Caki2 (cell line): ENCODE measurements around the gene CFAP73. TPM values are rescaled to one million over a fixed set of nuclear protein-coding genes. Genes with fewer than 3 reads are reported as not detected.

Source experiments
- DNase-seq: peaks from one replicate; pipeline ENCODE4 v3.0.0-alpha.2; 2015; ENCODE audit warnings: low read depth
- in situ Hi-C: cut with HindIII; loops from 2 replicates; pipeline ENCODE4 v1.10.0; 2016; ENCODE audit warnings: low sequenced_read_pairs, low pct_unique_long_range_greater_than_20kb, mixed read lengths
- total RNA-seq: library from RNA; depleted of rRNA; stranded (reverse); fragments of >200 nt; shearing (Covaris generic); gene quantifications from 2 replicates; pipeline ENCODE4 v1.2.3, GENCODE V29; 2014; ENCODE audit warnings: low replicate concordance; rRNA removed

Gene CFAP73
- total RNA-seq: 5.4 and 6.2 TPM in 2 replicates

DNA sequence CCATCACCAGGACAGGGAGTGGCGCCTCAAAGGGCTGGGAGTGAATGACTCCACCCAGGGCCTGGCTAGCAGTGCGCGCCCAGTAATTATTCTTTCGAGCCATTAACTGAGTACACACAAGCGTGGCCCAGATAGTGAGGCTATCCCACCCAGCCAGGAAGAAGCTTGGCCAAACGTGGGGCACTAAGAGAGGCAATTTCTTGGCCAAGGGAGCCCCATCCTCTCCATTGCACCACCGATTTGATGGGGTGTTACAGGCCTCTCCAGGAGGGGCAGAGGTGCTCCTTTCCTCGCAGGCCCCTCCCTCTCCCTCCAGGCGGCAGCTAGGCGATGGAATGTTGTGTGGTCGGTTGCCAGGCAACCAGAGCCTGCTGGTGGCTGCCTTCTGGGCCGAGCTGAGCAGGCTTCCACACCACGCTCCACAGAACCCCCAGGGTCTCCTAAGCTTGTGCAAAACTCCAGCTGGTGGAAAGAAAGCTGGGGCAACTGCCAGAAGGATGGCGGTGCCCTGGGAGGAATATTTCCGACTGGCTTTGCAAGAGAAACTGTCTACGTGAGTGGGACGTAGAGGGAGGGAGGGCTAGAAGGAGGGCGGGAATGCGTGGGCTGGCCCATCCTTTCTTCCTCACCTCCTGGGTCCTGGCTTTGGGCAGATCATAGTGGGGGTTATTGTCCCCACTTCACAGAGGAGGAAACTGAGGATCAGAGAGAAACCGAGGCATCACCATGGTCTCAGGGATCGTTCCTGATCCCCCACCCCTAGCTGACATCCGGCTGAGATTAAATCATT, at the start of gene CFAP73:
CFAP73 (plus strand) TSS at position 364 of the 790 bp plus-strand sequence; CDS start at position 498, 134 bp downstream.
- DNase-seq: peak; percentile 94
- in situ Hi-C loops: no loop called here

DNA sequence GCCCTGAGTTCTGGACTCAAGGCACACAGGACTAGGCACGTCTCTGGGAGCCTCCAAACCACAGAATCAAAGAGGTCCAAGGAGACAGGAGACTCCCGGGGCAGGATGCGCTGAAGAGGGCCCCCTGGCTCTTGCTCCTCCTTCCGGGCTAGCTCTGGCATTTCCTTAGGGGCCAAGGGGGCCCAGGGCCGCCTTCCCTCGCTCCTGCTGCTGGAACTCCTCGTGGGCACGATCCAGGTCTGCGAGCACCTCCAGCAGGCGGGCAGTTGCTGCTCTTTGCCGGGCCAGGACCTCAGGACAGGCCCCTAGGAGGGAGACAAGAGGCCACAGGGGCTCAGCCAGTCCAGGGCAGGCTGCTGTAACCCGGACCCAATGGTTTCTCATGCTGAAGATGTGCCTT, 49.8 kb upstream of the CFAP73 start:
- no peak for DNase-seq
- in situ Hi-C loops: no loop called here

DNA sequence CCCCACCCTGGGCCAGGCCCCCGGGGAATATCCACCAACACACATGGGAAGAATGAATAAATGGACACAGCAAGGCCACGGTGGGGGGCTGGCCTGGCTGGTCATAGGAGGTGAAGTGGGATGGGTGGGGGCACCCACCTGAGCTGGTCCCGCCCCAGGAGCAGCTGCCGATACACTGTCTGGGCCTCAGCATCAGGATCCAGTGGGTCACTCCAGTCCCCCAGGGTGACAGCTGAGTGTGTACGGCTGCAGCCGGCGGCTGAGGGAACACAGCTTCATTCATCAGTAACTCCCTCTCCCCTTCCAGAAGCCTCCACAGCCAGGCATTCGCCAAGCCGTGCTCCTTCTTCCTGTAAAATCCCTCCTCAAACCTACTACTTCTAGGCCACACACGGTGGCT, 47.8 kb upstream of the CFAP73 start:
- in situ Hi-C loops: no loop called here
- DNase-seq: no peak

DNA sequence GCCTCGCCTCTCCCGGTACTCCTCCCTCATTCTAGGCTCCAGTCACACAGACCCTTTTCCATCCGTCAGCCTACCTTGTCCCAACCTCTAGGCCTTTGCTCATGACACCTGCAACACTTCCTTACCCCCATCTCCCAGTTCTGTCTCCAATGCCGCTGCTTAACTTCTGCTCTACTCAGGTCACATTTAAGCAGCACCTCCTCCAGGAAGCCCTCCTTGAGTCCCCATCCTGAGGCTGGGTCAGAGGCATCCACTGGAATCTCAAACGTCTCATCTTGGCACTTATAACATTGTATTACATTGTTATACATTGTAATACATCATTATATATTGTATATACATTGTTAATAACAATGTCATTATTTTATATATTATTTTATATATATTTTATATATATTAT, 46.7 kb upstream of the CFAP73 start:
- in situ Hi-C loops: no loop called here
- no peak for DNase-seq

DNA sequence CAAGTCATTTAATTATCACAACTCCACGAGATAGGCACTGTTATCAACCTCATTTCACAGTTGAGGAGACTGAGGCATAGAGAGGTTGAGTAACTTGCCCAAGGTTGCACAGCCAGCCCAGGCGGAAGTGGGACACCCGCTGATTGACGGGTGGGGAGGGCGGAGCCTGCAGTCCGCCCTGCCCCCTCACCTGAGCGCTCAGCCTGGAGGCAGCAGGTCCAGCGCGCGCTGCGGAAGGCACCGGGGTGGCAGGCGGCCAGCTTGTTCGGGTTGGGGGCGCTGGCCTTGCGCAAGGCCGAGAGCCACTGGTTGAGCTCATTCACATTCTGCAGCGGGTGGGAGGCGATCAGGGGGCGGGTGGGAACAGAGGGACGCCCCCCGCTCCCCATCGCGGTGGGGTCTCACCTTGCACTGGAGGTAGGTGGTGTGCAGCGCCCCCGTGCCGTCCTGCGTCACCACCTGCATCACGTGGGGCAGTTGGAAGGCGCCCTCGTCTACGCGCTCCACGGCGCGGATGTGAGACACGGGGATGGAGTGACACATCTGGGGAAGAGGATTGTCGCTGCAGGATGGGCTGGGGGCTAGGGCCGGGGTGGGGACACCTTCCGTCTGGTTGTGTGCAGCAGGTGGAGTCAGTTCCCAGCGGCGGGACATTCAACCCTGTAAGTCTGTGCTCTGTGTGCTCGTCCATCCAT, 45.6 kb upstream of the CFAP73 start:
- in situ Hi-C loops: no loop called here
- DNase-seq: no peak

DNA sequence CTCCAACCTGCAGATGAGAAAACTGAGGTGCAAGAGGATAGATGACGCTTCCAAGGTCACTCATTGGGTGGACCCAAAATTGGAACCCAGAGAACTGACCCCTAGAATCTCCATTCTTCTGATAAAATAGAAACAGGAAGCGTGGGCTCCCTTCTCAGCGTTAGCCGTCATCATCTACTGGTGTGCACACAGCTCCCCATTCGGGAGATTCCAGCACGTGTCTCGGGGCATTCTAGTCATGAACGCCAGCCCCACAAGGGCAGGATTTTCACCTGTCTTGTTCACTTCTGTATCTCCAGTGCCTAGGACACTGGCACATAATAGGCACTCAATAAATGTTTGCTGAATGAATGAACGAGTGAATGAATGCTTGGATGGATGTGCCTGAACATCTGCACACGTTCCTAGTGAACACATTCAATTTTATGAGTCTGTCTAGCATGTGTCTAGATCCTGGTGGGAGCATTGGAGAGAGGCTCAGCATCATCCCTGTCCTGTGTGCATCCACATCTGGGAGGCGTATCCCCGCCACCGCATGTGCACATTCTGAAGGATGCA, 44.5 kb upstream of the CFAP73 start:
- no peak for DNase-seq
- in situ Hi-C loops: no loop called here

DNA sequence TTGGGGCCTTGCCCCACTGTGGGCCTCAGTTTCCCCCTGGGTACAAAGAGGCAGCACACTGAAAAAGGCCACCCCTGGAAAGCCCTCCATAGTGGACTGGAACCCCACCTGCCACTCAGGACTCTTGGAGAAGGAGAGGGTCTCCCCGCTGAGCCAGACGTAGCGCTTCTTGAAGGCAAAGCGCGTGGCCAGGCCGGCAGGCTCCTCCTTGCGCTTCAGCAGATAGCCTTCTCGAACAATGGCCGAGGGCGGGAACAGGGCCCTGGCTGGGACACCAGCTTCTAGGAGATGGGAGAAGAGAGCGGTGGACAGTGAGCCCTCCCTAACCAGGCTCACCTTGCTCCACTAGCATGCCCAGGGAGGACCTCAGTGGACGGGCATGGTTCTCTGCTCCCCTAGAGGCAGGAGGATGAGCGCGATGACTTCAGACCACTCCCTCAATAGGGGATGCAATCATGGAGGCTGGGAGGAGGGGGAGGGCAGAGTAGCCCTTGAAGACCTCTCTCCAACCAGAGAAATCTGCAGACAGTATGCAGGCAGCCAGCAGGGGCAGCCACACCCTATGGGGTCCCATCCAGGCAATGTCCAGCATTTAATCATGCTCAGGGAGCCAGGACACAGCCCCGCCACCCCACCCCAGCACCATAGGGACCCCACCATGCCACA, 43.8 kb upstream of the CFAP73 start:
- no peak for DNase-seq
- in situ Hi-C loops: no loop called here

DNA sequence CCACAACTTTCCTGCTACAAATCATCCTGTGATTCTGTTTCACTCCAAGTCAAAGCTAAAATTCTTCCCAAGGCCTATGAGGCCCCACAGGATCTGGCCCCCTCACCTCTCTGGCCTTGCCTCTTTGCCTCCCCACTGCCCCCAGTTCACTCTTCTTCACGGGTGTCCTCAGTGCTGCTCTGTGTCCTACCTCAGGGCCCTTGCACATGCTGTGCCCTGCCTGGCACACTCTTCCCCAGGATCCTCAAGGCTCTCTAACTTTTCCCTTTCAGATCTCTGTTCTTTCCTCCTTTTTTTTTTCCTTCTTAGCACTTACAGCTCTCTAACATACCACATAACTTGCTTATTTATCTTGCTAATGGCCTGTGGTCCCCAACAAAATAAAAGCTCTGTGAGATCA, 43.2 kb upstream of the CFAP73 start:
- in situ Hi-C loops: no loop called here
- no peak for DNase-seq

DNA sequence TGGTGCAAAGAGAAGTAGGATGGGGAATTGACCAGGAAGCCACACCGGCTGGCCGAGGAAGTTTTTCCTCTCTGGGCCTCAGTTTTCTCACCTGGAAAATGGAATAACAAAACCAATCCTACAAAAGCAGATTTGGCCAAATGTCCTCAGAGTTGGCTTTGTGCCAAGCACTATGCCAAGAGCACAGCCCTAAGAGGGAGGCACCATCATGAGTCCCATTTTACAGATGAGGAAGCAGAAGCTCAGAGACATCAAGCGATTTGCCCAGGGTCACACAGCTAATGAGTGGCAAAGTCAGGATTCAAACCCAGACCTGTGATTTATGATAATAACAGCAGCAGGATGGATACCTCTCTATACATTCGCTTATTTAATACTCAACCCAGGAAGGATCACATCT, 41.2 kb upstream of the CFAP73 start:
- no peak for DNase-seq
- in situ Hi-C loops: no loop called here

DNA sequence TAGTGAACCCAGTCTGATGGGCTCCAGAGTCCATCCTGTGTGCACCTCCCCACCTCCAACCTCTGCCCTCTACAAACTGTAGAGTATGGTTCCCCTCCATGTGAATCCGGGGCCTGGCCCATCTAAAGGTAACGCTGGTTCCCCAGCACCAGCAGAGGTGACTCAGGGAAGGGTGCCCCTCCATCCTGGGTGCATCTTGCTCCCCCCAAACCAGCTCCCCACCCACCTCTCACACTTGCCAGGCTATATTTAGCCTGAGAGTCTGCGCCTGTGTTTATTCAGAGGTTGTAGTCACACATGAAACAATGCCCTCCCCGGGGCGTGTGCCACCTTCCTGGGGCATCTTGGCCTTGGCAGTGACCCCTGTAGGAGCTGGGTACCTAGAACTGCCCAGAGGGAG, 40.2 kb upstream of the CFAP73 start:
- no peak for DNase-seq
- in situ Hi-C loops: no loop called here

DNA sequence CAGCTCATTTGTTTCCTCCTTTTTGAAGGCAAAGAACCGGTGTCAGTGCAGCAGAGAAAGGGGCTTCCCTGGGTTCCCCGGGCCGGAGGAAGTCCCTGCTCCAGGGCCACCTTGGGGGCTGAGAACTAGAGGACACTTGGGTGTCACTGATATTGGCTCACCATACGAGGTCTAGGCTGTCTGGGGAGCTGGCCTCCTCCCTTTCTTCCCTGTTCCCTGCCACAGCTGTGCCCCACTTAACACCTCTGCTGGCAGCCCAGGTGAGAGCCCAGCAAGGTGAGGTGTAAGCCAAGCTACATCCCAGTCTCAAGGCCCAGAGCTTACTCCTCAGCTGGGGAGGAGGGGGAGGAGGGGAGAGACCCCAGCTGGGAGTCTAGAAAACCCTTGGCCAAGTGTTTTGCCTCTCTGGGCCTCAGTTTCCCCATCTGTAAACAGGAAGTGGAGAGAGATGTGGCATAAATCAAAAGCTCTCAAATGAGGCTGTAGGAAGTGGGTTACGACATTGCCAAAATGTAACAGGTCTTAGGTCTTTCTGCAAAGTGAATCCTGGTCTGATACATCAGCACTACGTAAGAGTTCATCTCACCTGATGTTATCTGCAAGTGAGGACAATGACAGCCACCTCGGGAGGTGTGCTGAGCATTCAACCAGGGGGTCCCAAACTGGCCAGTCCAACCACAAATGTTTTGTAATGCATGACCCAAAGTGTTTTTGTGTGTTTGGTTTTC, 39.5 kb upstream of the CFAP73 start:
- no peak for DNase-seq
- in situ Hi-C loops: no loop called here

DNA sequence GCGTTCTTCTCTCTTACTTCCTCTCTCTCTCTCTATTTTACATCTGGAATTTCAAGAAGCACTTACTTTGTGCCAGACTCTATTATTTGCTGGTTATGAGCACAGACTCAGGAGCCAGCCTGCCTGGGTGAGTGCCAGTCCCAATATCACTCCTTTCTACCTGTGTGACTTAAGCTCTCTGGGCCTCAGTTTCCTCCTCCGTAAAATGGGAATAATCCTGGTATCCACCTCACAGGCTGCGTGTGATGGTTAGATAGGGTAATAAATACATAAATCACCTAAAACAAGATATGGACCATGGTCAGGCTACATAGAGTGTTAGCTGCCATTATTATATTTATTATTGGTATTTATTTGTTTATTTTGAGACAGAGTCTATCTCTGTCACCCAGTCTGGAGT, 38.3 kb upstream of the CFAP73 start:
- no peak for DNase-seq
- in situ Hi-C loops: no loop called here

DNA sequence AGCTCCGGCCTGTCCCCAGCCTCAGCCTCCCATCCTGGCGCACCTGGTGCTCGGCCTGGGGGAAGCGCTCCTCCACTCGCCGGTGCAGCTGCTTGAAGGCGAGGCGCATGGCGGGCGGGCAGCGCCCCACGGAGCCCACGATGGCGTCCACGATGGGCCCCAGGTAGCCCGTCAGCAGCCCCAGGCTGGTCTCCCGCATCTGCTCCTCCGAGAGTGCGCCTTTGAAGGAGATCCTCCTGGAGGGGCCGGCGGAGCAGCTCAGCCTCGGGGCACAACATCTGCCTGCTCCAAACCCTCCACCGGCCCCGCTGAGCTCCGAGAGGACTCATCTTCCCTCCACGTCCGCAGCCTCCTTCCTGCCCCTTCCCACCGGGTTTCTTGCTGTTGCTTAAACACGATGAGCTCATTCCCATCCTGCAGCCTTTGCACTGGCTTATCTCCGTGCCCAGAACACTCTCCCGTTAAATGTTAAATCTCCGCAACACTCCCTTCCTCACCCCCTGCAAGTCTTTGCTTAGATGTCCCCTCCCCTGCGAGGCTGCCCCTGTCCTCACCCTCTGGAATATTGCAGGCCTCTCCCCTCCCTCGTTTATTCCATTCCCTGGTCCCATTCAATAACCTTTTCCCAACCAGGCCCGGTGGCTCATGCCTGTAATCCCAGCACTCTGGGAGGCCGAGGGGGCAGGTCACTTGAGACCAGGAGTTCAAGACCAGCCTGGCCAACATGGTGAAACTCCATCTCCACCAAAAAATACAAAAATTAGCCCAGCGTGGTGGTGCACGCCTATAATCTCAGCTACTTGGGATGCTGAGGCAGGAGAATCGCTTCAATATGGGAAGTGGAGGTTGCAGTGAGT, 37.3 kb upstream of the CFAP73 start:
- DNase-seq: no peak
- in situ Hi-C loops: no loop called here

DNA sequence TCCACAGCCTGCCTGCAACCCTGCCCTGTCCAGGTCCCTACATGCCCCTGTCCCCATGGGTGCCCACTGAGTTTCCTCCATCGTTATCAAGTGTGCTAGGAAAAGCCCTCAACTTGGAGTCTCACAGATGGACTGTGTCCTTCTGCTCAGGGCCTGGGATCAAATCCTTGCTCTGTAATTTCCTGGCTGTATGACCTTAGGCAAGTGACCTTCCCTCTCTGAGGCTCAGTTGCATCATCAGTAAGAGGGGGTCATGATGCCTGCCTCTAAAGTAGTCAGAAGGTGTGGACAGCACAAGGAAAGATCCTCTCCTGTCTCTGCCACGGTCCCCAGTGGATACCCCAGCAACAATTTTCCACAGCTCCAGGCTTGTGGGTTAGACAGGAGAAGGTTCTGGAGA, 36.1 kb upstream of the CFAP73 start:
- DNase-seq: no peak
- in situ Hi-C loops: no loop called here

DNA sequence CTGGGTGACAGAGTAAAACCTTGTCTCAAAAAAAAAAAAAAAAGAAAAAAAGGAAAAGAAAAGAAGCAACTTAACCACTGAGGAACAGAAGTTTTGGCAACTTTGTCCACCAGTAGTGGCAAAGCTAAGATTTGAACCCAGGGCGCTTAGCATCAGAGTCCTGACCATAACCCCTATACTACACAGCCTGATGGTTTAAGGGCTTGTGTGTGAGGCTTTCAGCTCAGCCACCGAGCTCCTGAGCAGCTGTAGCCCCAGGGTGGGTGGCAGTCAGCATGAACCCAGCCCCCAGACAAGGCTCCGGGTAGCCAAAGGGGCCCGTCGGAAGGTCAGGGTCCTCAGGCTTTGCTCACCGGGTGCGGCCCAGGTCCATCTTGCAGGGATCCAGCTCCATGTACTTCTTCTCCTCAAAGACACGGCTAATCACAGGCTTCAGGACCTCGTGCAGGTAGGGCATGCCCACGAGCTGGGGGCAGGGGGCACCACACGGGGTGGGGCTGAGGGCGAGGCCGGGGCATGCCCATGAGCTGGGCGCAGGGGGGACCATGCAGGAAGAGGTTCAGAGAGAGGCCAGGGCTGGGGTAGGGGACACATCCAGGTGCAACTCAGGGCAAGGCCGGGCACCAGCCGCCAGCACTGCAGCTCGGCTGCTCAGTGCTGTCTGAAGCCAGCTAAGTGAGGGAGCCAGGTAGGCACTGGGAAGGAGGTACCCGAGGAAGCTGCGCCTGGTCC, 34.9 kb upstream of the CFAP73 start:
- DNase-seq: no peak
- in situ Hi-C loops: no loop called here

DNA sequence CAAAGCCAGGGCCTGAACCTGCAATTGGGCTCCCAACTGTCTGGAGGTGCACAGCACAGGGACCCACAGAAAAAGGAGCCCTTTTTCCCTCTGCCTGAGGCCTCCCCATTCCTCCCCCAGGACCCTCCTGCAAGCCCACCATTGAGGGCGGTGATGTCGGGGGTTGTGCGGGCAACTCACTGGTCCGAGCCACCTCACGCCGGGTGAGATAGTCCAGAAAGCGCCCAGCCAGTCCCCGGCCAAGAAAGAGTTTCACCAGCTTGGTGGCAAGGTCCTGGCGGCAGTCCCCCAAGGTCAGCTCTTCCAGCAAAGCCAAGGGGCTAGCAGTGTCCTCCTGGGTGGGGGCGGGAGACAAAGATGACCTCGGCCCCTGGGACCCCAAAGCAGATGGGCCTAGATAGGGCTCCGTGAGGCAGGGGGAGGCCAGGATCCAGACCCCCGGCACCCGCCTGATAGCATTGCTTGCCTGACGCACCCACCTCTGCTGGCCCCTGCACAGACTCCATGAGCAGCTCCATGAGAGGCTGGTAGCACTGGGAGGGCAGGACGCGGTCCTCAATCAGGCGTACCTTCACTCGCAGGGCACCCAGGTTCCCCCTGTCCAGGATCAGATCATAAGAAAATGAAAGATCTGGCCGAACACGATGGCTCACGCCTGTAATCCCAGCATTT, 33.9 kb upstream of the CFAP73 start:
- in situ Hi-C loops: no loop called here

More for the DNA sequence above, 33.9 kb upstream of the CFAP73 start:
- DNase-seq: no peak
